Progenitor cell of endocrine pancreas (in vitro differentiated cells): ENCODE measurements around the gene PGRMC1. TPM values are rescaled to one million over a fixed set of nuclear protein-coding genes. Genes with fewer than 3 reads are reported as not detected.

ENCODE experiments used
- DNase-seq: peaks from one replicate; pipeline ENCODE4 v3.0.0; 2021; ENCODE audit warnings: low spot score; ENCODE audit not compliant: unreplicated experiment
- H3K27ac Mint-ChIP-seq: 2 replicates; pipeline ENCODE4 v1.8.0; 2021; ENCODE audit warnings: mild to moderate bottlenecking, moderate library complexity, mixed read lengths
- H3K27me3 Mint-ChIP-seq: 2 replicates; pipeline ENCODE4 v1.8.0; 2021; ENCODE audit warnings: mixed read lengths
- H3K36me3 Mint-ChIP-seq: 2 replicates; pipeline ENCODE4 v1.8.0; 2022; ENCODE audit warnings: mixed read lengths; ENCODE audit not compliant: insufficient read depth
- H3K4me1 Mint-ChIP-seq: 2 replicates; pipeline ENCODE4 v1.8.0; 2021; ENCODE audit warnings: low read depth, mixed read lengths
- H3K4me3 Mint-ChIP-seq: 2 replicates; pipeline ENCODE4 v1.8.0; 2021; ENCODE audit warnings: low read depth, mild to moderate bottlenecking, moderate library complexity, mixed read lengths
- H3K9me3 Mint-ChIP-seq: 2 replicates; pipeline ENCODE4 v1.8.0; 2021; ENCODE audit warnings: low read depth, mixed read lengths
- CTCF ChIP-seq: fragments of 200-600 bp; sonication (generic); IDR thresholded peaks from one replicate; pipeline ENCODE4 v1.5.0; 2021; ENCODE audit warnings: antibody characterized with exemption, mild to moderate bottlenecking; ENCODE audit not compliant: unreplicated experiment
- long read RNA-seq: library from polyadenylated mRNA; unstranded; transcript quantifications from one replicate; pipeline ENCODE4 v2.0.0, GENCODE V29; 2020
- total RNA-seq: library from RNA; stranded (reverse); gene quantifications from 2 replicates; pipeline ENCODE4 v1.2.1, GENCODE V29; 2021

The PGRMC1 gene
- total RNA-seq = 144 and 147 TPM in 2 replicates
- long read RNA-seq, transcript PGRMC1-201 (3 exons, 1,911 nt) = major isoform, 984 of 1,003 reads
- long read RNA-seq, partial matches to known transcripts = 6 of 1,003 reads
- long read RNA-seq, other reads (novel, unspliced or antisense) = 11 of 1,003 reads

GRCh38 chrX:119235872-119236622, at the start of gene PGRMC1:
PGRMC1 (plus strand) TSS chrX:119236285; CDS start chrX:119236364, 79 bp downstream.
- Mint-ChIP-seq H3K27me3 (no peaks in the 10 kb centered on the region), H3K4me3 (peak within 1 kb of the TSS; percentile 94), H3K4me1 (peaks cover 31% of the 10 kb centered on the region), H3K36me3 (peaks cover 6% of the 10 kb centered on the region), H3K9me3 (peaks cover 17% of the 10 kb centered on the region), H3K27ac (peak within 1 kb of the TSS; percentile 95)
- DNase-seq = peak; percentile 60
- TF ChIP-seq CTCF = no peak

- TF ChIP-seq CTCF = no peak
Measured at GRCh38 chrX:119186763-119187162, 49.3 kb upstream of the PGRMC1 start.

GRCh38 chrX:119187298-119187697, 48.8 kb upstream of the PGRMC1 start:
- Mint-ChIP-seq H3K36me3 (no peaks in the 10 kb centered on the region), H3K4me3 (no peak overlapping the region), H3K27me3 (no peaks in the 10 kb centered on the region), H3K4me1 (no peaks in the 10 kb centered on the region), H3K27ac (no peak overlapping the region), H3K9me3 (peaks cover 12% of the 10 kb centered on the region)
- no peak for TF ChIP-seq CTCF
- no peak for DNase-seq

More at GRCh38 chrX:119186763-119187162, 49.3 kb upstream of the PGRMC1 start:
- no peak overlapping the region for H3K4me3 Mint-ChIP-seq
- DNase-seq = no peak
- H3K4me1 Mint-ChIP-seq = no peaks in the 10 kb centered on the region
- H3K27ac Mint-ChIP-seq = no peak overlapping the region
- no peaks in the 10 kb centered on the region for H3K36me3 Mint-ChIP-seq
- H3K27me3 Mint-ChIP-seq = no peaks in the 10 kb centered on the region
- H3K9me3 Mint-ChIP-seq = peaks cover 12% of the 10 kb centered on the region

GRCh38 chrX:119189115-119189514, 47.0 kb upstream of the PGRMC1 start:
- no peak for DNase-seq
- no peaks in the 10 kb centered on the region for H3K36me3 Mint-ChIP-seq
- H3K27ac Mint-ChIP-seq = no peak overlapping the region
- H3K4me3 Mint-ChIP-seq = no peak overlapping the region
- H3K4me1 Mint-ChIP-seq = no peaks in the 10 kb centered on the region
- H3K9me3 Mint-ChIP-seq = peaks cover 9% of the 10 kb centered on the region
- no peaks in the 10 kb centered on the region for H3K27me3 Mint-ChIP-seq
- TF ChIP-seq CTCF = no peak

GRCh38 chrX:119189595-119189994, 46.5 kb upstream of the PGRMC1 start:
- Mint-ChIP-seq H3K4me1 (no peaks in the 10 kb centered on the region), H3K4me3 (no peak overlapping the region), H3K36me3 (no peaks in the 10 kb centered on the region), H3K27me3 (no peaks in the 10 kb centered on the region), H3K27ac (no peak overlapping the region), H3K9me3 (peaks cover 9% of the 10 kb centered on the region)
- TF ChIP-seq CTCF = no peak
- no peak for DNase-seq
